DND-41 (cell line): ENCODE results near the gene RNASEL.

ENCODE experiments used
- ATAC-seq: fragments of 200-7000 bp; cut with Tn5 transposase; 3 replicates; pipeline ENCODE4 v1.9.1; 2021; ENCODE audit warnings: low read depth; ENCODE audit not compliant: insufficient read depth
- DNase-seq: peaks from one replicate; pipeline ENCODE4 v3.0.0-alpha.2; 2020
- H2AFZ ChIP-seq: 2 replicates; pipeline ENCODE4 v1.6.0; 2012; ENCODE audit warnings: low read depth, low read length
- H3K27ac ChIP-seq: 2 replicates; pipeline ENCODE4 v1.5.1; 2012; ENCODE audit warnings: low read length, inconsistent platforms
- H3K27me3 ChIP-seq: fragments of 200-600 bp; sonication (generic); 2 replicates; pipeline ENCODE4 v1.6.0; 2012; ENCODE audit warnings: low read length, mild to moderate bottlenecking, inconsistent platforms; ENCODE audit not compliant: insufficient read depth, poor library complexity
- H3K36me3 ChIP-seq: 2 replicates; pipeline ENCODE4 v1.5.1; 2012; ENCODE audit warnings: low read length, inconsistent platforms; ENCODE audit not compliant: insufficient read depth
- H3K4me1 ChIP-seq: 2 replicates; pipeline ENCODE4 v1.5.1; 2012; ENCODE audit warnings: mild to moderate bottlenecking, low read length; ENCODE audit not compliant: insufficient read depth
- H3K4me2 ChIP-seq: 2 replicates; pipeline ENCODE4 v1.6.0; 2012; ENCODE audit warnings: mild to moderate bottlenecking, moderate library complexity, low read length, inconsistent platforms; ENCODE audit not compliant: insufficient read depth
- H3K4me3 ChIP-seq, 2 experiments: fragments of 200-600 bp in 1 of 2; shearing (Covaris generic) in 1 of 2; 2 replicates each; pipeline ENCODE4 v1.5.1; 2012 to 2016; ENCODE audit warnings: inconsistent platforms in 2 of 2, low read length in 2 of 2, mild to moderate bottlenecking in 2 of 2, low read depth in 1 of 2, moderate library complexity in 1 of 2
- H3K79me2 ChIP-seq: 2 replicates; pipeline ENCODE4 v1.6.0; 2012; ENCODE audit warnings: low read length, inconsistent platforms; ENCODE audit not compliant: insufficient read depth
- H3K9ac ChIP-seq: 2 replicates; pipeline ENCODE4 v1.6.0; 2012; ENCODE audit warnings: low read depth, mild to moderate bottlenecking, inconsistent platforms, low read length, moderate library complexity
- H3K9me3 ChIP-seq: 2 replicates; pipeline ENCODE4 v1.5.1; 2012; ENCODE audit warnings: low read length, moderate library complexity, mild to moderate bottlenecking, inconsistent platforms; ENCODE audit not compliant: insufficient read depth, severe bottlenecking
- H4K20me1 ChIP-seq: 2 replicates; pipeline ENCODE4 v1.6.0; 2012; ENCODE audit warnings: low read length; ENCODE audit not compliant: insufficient read depth
- EZH2 ChIP-seq: IDR thresholded peaks from 3 replicates; pipeline ENCODE4 v1.6.1; 2012; ENCODE audit warnings: borderline replicate concordance, low read depth, mild to moderate bottlenecking, moderate library complexity, low read length, inconsistent platforms; ENCODE audit not compliant: severe bottlenecking
- TF ChIP-seq, protein P1 (sequence below): IDR thresholded peaks from 2 replicates; pipeline ENCODE4 v1.5.1; 2012; ENCODE audit warnings: borderline replicate concordance, low read length, moderate library complexity, mild to moderate bottlenecking; ENCODE audit not compliant: poor library complexity, severe bottlenecking; ENCODE audit errors: extremely low read depth

Gene RNASEL

DNA sequence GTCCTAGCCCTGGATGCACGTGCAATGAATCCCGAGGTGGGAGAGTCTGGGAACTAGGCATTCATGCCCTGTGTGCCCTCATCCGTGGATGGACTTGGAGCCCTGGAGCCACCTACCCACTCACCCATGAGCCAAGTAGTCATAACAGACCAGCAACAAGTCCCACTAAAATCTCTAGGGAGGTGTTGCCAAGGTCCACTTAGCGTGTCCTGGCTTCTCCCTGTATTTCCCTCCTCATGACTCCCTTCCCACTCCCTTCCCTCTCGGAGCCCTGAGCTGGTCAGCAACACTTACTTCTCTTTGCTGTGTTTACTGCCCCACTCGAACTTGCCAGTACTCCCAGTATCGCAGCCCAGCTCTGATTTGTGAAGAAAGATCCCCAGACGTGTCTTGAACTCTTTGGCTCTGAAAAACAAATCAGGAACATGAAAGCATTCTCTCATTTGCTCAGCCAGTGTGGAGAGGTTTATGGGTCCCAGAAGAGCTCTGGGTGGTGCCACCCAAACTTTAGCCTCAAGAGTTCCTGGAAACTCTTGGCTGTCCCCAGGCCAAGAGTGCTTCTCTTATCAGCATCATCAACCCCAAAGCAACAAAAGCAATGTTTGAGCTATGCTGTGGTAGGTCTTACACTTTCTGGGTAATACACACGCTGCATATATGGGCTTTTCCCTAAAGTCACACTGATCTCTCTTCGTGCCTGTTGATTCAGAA lies 14.0 kb upstream of the RNASEL start:
- Histone ChIP-seq H3K79me2 (peaks cover 30% of the 10 kb centered on the region), H4K20me1 (peaks cover 34% of the 10 kb centered on the region; the same call in 1 of the 2 replicates), H2AFZ (no peak overlapping the region), H3K27ac (peak overlapping the region; percentile 74), H3K36me3 (peaks cover 41% of the 10 kb centered on the region), H3K4me1 (peaks cover 58% of the 10 kb centered on the region), H3K9ac (peak overlapping the region; percentile 56), H3K4me3 (peak overlapping the region; percentile 20 to 66; a peak in 3 of 4 replicates), H3K9me3 (no peaks in the 10 kb centered on the region), H3K27me3 (no peaks in the 10 kb centered on the region), H3K4me2 (peak overlapping the region; percentile 76)
- ATAC-seq (peak; percentile 13; the same call in 2 of the 3 replicates), DNase-seq (peak; percentile 49)
- no peak for TF ChIP-seq EZH2
- TF ChIP-seq, protein P1, sequence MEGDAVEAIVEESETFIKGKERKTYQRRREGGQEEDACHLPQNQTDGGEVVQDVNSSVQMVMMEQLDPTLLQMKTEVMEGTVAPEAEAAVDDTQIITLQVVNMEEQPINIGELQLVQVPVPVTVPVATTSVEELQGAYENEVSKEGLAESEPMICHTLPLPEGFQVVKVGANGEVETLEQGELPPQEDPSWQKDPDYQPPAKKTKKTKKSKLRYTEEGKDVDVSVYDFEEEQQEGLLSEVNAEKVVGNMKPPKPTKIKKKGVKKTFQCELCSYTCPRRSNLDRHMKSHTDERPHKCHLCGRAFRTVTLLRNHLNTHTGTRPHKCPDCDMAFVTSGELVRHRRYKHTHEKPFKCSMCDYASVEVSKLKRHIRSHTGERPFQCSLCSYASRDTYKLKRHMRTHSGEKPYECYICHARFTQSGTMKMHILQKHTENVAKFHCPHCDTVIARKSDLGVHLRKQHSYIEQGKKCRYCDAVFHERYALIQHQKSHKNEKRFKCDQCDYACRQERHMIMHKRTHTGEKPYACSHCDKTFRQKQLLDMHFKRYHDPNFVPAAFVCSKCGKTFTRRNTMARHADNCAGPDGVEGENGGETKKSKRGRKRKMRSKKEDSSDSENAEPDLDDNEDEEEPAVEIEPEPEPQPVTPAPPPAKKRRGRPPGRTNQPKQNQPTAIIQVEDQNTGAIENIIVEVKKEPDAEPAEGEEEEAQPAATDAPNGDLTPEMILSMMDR: no peak

DNA sequence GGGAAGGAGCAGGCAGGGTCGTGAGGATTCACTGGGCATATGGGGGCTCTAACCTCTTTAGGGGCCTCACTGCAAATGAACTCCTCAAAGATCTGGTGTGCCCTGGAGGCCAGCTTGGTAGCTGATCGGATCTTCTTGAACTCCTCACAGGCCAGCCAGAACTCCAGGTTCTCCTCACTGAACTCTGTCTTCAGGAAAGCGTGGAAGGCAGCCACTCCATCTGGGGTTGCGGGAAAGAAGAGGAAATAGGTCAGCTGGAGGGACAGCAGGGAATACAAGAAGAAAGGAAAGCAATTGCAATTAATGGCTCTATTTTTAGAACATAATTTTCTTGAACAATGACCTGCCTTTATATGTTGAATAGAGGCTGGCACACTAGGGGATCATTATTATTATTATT lies 12.9 kb upstream of the RNASEL start:
- peaks cover 41% of the 10 kb centered on the region for H3K36me3 ChIP-seq
- H3K9ac ChIP-seq: peak overlapping the region; percentile 36
- DNase-seq (no peak), ATAC-seq (no peak)
- H4K20me1 ChIP-seq: peaks cover 34% of the 10 kb centered on the region; the same call in 1 of the 2 replicates
- no peaks in the 10 kb centered on the region for H3K27me3 ChIP-seq
- H3K4me1 ChIP-seq: peaks cover 49% of the 10 kb centered on the region
- H2AFZ ChIP-seq: no peak overlapping the region
- H3K27ac ChIP-seq: peak overlapping the region; percentile 61
- H3K4me2 ChIP-seq: peak overlapping the region; percentile 76
- no peaks in the 10 kb centered on the region for H3K9me3 ChIP-seq
- peaks cover 30% of the 10 kb centered on the region for H3K79me2 ChIP-seq
- TF ChIP-seq, protein P1: no peak
- no peak for TF ChIP-seq EZH2
- peak overlapping the region in 1 of 2 experiments; percentile 66; a peak in 3 of 4 replicates for H3K4me3 ChIP-seq

DNA sequence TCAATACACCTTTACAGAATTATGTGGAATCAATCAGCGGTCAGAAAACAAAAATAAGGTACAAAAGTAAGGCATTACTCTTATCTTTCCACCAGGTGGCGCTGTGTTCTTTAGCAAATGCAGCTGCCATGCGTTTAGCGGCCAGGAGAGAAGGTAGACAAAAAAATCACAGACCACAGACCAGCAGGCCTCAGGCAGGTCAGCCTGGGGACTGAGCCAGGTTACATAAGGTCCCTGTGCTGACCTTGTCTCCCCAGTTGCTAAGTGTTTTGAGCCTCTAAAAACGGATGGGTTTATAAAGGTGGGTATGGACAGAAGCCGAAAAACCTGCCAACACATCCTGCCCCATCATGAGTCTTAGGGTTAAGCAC lies 12.3 kb upstream of the RNASEL start:
- H3K9ac ChIP-seq: peak overlapping the region; percentile 36

More for the DNA sequence above, 12.3 kb upstream of the RNASEL start:
- H3K9me3 ChIP-seq: no peaks in the 10 kb centered on the region
- no peak for ATAC-seq
- DNase-seq: peak; percentile 66
- peaks cover 30% of the 10 kb centered on the region for H3K79me2 ChIP-seq
- H3K4me1 ChIP-seq: peaks cover 49% of the 10 kb centered on the region
- H3K4me2 ChIP-seq: peak overlapping the region; percentile 76
- H2AFZ ChIP-seq: peak overlapping the region; percentile 12; the same call in 1 of the 2 replicates
- TF ChIP-seq, protein P1: peak; percentile 86
- no peak for TF ChIP-seq EZH2
- peak overlapping the region in 1 of 2 experiments; percentile 66; a peak in 2 of 4 replicates for H3K4me3 ChIP-seq
- H3K27ac ChIP-seq: peak overlapping the region; percentile 61
- H4K20me1 ChIP-seq: peaks cover 34% of the 10 kb centered on the region; the same call in 1 of the 2 replicates
- peaks cover 41% of the 10 kb centered on the region for H3K36me3 ChIP-seq
- no peaks in the 10 kb centered on the region for H3K27me3 ChIP-seq
